HepG2 (cell line): ENCODE data around the gene LRIF1. TPM values are rescaled to one million over a fixed set of nuclear protein-coding genes. Genes with fewer than 3 reads are reported as not detected.

ENCODE experiments used
- ATAC-seq: fragments of 200-7000 bp; cut with Tn5 transposase; 3 replicates; pipeline ENCODE4 v1.9.1; 2020; ENCODE audit warnings: mild to moderate bottlenecking, moderate library complexity
- BruUV-seq: library from RNA; stranded (reverse); fragments of 400-500 nt; replicated peaks from 2 replicates; lab custom pipeline; 2021; lab: Mats Ljungman, UMichigan
- CTCF ChIA-PET: fragments of 300-600 bp; formaldehyde crosslinking; extraction: SDS; loops from one replicate; lab custom pipeline; 2021; ENCODE audit warnings: low total read pairs, inconsistent platforms, low intra/inter-chr PET ratio; lab: Yijun Ruan, JAX
- POLR2A ChIA-PET: fragments of 350-600 bp; sonication (Branson Sonifier 250); formaldehyde crosslinking; loops from one replicate; lab custom pipeline; 2020; ENCODE audit warnings: antibody characterized with exemption, inconsistent platforms; lab: Yijun Ruan, JAX
- DNase-seq: peaks from one replicate; pipeline ENCODE4 v3.0.0-alpha.2; 2015; ENCODE audit warnings: low spot score
- FAIRE-seq: peaks from 3 replicates; lab custom pipeline; 2011; peaks lifted over from hg19 to GRCh38; lab: Jason Lieb, UNC
- H2AFZ ChIP-seq: one replicate; pipeline ENCODE4 v1.6.1; 2011; ENCODE audit warnings: low read length, inconsistent platforms
- H3K27ac ChIP-seq: fragments of 300-600 bp; 3 replicates; pipeline ENCODE4 v1.8.0; 2011; ENCODE audit warnings: mixed run types, mild to moderate bottlenecking, mixed read lengths, low read length, inconsistent platforms; ENCODE audit not compliant: insufficient read depth; ENCODE audit errors: extremely low read length
- H3K27me3 ChIP-seq, 2 experiments: fragments of 200-600 bp in 1 of 2; 2 replicates in 1 of 2; 3 replicates in 1 of 2; pipeline versions ENCODE4 v1.6.0 to v1.8.0; 2011; ENCODE audit warnings: low read length in 2 of 2, mild to moderate bottlenecking in 2 of 2, moderate library complexity in 2 of 2, inconsistent platforms in 1 of 2; ENCODE audit not compliant: insufficient read depth in 2 of 2, control insufficient read depth in 1 of 2
- H3K36me3 ChIP-seq, 2 experiments: fragments of 200-600 bp in 1 of 2; replicated peaks in 1 of 2; 2 replicates in 1 of 2; 3 replicates in 1 of 2; pipeline versions ENCODE4 v1.5.1 to v1.8.0; 2011; ENCODE audit warnings: low read length in 2 of 2, inconsistent platforms in 1 of 2; ENCODE audit not compliant: insufficient read depth in 2 of 2, control insufficient read depth in 1 of 2
- H3K4me1 ChIP-seq: 2 replicates; pipeline ENCODE4 v1.5.1; 2012; ENCODE audit warnings: low read length, inconsistent platforms; ENCODE audit not compliant: insufficient read depth
- H3K4me2 ChIP-seq: 2 replicates; pipeline ENCODE4 v1.6.0; 2011; ENCODE audit warnings: low read depth, low read length, inconsistent platforms
- H3K4me3 ChIP-seq, 3 experiments: fragments of 200-600 bp in 1 of 3; sonication (generic), shearing (Covaris generic) in 1 of 3; replicated peaks in 1 of 3; 2 replicates each; pipeline ENCODE4 v1.5.1; 2011 to 2016; ENCODE audit warnings: low read length in 3 of 3, inconsistent platforms in 2 of 3, low read depth in 2 of 3, mild to moderate bottlenecking in 2 of 3, control low read depth in 1 of 3, mixed read lengths in 1 of 3; ENCODE audit not compliant: insufficient read depth in 1 of 3
- H3K79me2 ChIP-seq: one replicate; pipeline ENCODE4 v1.6.1; 2011; ENCODE audit warnings: low read length, inconsistent platforms; ENCODE audit not compliant: insufficient read depth
- H3K9ac ChIP-seq: 2 replicates; pipeline ENCODE4 v1.6.0; 2011; ENCODE audit warnings: mild to moderate bottlenecking, low read depth, low read length, inconsistent platforms; ENCODE audit not compliant: insufficient read depth
- H3K9me3 ChIP-seq: 2 replicates; pipeline ENCODE4 v1.5.1; 2012; ENCODE audit warnings: mild to moderate bottlenecking, low read length
- H4K20me1 ChIP-seq: 2 replicates; pipeline ENCODE4 v1.6.0; 2011; ENCODE audit warnings: inconsistent platforms, mild to moderate bottlenecking, low read length, moderate library complexity; ENCODE audit not compliant: insufficient read depth
- BRD4 ChIP-seq: sonication (generic); formaldehyde crosslinking; IDR thresholded peaks from 2 replicates; pipeline ENCODE4 v1.4.0; 2020; ENCODE audit warnings: missing genetic modification reagents
- ESRRA ChIP-seq: sonication (generic); formaldehyde crosslinking; IDR thresholded peaks from 2 replicates; pipeline ENCODE4 v1.5.1; 2020; ENCODE audit warnings: mild to moderate bottlenecking, low read depth, missing genetic modification reagents
- ISL2 ChIP-seq: sonication (generic); formaldehyde crosslinking; IDR thresholded peaks from 2 replicates; pipeline ENCODE4 v1.5.0; 2020; ENCODE audit warnings: missing genetic modification reagents
- MIXL1 ChIP-seq: IDR thresholded peaks from 2 replicates; pipeline ENCODE4 v1.6.1; 2016
- NFE2L2 ChIP-seq: fragments of 150-350 bp; IDR thresholded peaks from 2 replicates; pipeline ENCODE4 v1.6.1; 2014; ENCODE audit warnings: low read length
- NKX3-1 ChIP-seq: sonication (generic); formaldehyde crosslinking; IDR thresholded peaks from 2 replicates; pipeline ENCODE4 v1.5.0; 2020; ENCODE audit warnings: missing genetic modification reagents
- NONO ChIP-seq, 2 experiments: fragments of 450-650 bp in 1 of 2; sonication (generic) in 1 of 2; formaldehyde crosslinking in 1 of 2; IDR thresholded peaks in 1 of 2; conservative IDR thresholded peaks in 1 of 2; 2 replicates each; pipeline versions ENCODE4 v1.6.1 to v1.8.0; 2017 to 2022; ENCODE audit warnings: mild to moderate bottlenecking in 1 of 2, missing genetic modification reagents in 1 of 2, moderate library complexity in 1 of 2
- RCOR2 ChIP-seq: IDR thresholded peaks from 2 replicates; pipeline ENCODE4 v1.6.1; 2016; ENCODE audit warnings: missing biosample characterization, missing genetic modification reagents
- SMYD3 ChIP-seq: sonication (generic); formaldehyde crosslinking; IDR thresholded peaks from 2 replicates; pipeline ENCODE4 v1.8.1; 2023; ENCODE audit warnings: mild to moderate bottlenecking, missing genetic modification reagents
- THAP7 ChIP-seq: sonication (generic); formaldehyde crosslinking; IDR thresholded peaks from 2 replicates; pipeline ENCODE4 v1.8.1; 2023; ENCODE audit warnings: mild to moderate bottlenecking, missing genetic modification reagents
- ZFAT ChIP-seq: sonication (generic); formaldehyde crosslinking; conservative IDR thresholded peaks from 2 replicates; pipeline ENCODE4 v1.8.1; 2023; ENCODE audit warnings: missing genetic modification reagents, inconsistent platforms
- ZMYM2 ChIP-seq: sonication (generic); formaldehyde crosslinking; IDR thresholded peaks from 2 replicates; pipeline ENCODE4 v1.8.0; 2022; ENCODE audit warnings: mild to moderate bottlenecking, missing genetic modification reagents
- ZMYM3 ChIP-seq: sonication (generic); formaldehyde crosslinking; IDR thresholded peaks from 2 replicates; pipeline ENCODE4 v1.5.1; 2020; ENCODE audit warnings: mild to moderate bottlenecking, missing genetic modification reagents
- ZNF33A ChIP-seq: sonication (generic); formaldehyde crosslinking; IDR thresholded peaks from 2 replicates; pipeline ENCODE4 v1.5.1; 2020; ENCODE audit warnings: missing genetic modification reagents, mild to moderate bottlenecking, moderate library complexity, borderline replicate concordance
- WGBS: methylation state at CpG from one replicate; pipeline ENCODE4 v1.1.6; 2017; ENCODE audit warnings: low lambda C conversion rate; 5-methylcytosine and 5-hydroxymethylcytosine counted together
- in situ Hi-C: cut with HindIII; loops from 2 replicates; pipeline ENCODE4 v1.10.0; 2017; ENCODE audit warnings: low pct_unique_long_range_greater_than_20kb; ENCODE audit not compliant: extremely low pct_ligation_motif_present
- intact Hi-C: fragments of 100-400 bp; cut with micrococcal nuclease; formaldehyde crosslinking; loops from one replicate; pipeline ENCODE4 v1.10.0; 2022; ENCODE audit not compliant: unreplicated experiment
- polyA plus RNA-seq, 8 experiments: library from polyadenylated mRNA; depleted of rRNA in 3 of 8; stranded (reverse) in 7 of 8; unstranded in 1 of 8; fragments of >200 nt; fragmentation: Illumina TruSeq in 4 of 8; extraction: Trizol in 4 of 8; gene quantifications; 2 replicates each; pipeline versions ENCODE4 v1.2.1 to v1.2.3, GENCODE V29; 2011 to 2016; ENCODE audit warnings: low read depth in 4 of 8, missing spikeins in 1 of 8, mixed read lengths in 1 of 8; ENCODE audit not compliant: insufficient read depth in 1 of 8
- total RNA-seq, 5 experiments: library from RNA; depleted of rRNA; stranded (reverse); fragments of >200 nt; fragmentation: Illumina TruSeq; extraction: Trizol; gene quantifications; 2 replicates each; pipeline ENCODE4 v1.2.3, GENCODE V29; 2016; ENCODE audit warnings: low read depth in 1 of 5

Gene LRIF1
- total and polyA plus RNA-seq, 2 of the 13 experiments (the other 11 are each of a cell fraction or from before 2014, with no cell fraction given): 18.4 to 42.4 TPM

GRCh38 chr1:110902820-110903463, 60.8 kb downstream of the LRIF1 start:
- ChIA-PET CTCF (no interaction called here), POLR2A (no interaction called here)
- in situ Hi-C loops (no loop called here), intact Hi-C loops (no loop called here)
- Histone ChIP-seq H2AFZ (no peak overlapping the region), H3K79me2 (no peaks in the 10 kb centered on the region), H3K9me3 (no peaks in the 10 kb centered on the region), H3K4me2 (no peak overlapping the region), H3K27me3 (peaks cover 0 to 1% of the 10 kb centered on the region in 2 experiments; a peak in 2 of 5 replicates), H3K4me3 (no peak overlapping the region), H4K20me1 (no peaks in the 10 kb centered on the region), H3K4me1 (no peaks in the 10 kb centered on the region), H3K36me3 (no peaks in the 10 kb centered on the region), H3K27ac (no peak overlapping the region), H3K9ac (no peak overlapping the region)
- no peak for DNase-seq
- FAIRE-seq: no peak
- no TSS peak for BruUV-seq
- TF ChIP-seq ZNF33A (CRISPR knock-in tag): no peak
- no peak for TF ChIP-seq ESRRA (CRISPR knock-in tag)
- TF ChIP-seq RCOR2 (CRISPR knock-in tag): no peak
- no peak for TF ChIP-seq BRD4 (CRISPR knock-in tag)
- TF ChIP-seq ZFAT (CRISPR knock-in tag): no peak
- no peak for TF ChIP-seq ZMYM2 (CRISPR knock-in tag)
- no peak for TF ChIP-seq MIXL1 (CRISPR knock-in tag)
- TF ChIP-seq NONO (IDR thresholded peaks at IDR 0.05): no peak
- no peak for TF ChIP-seq NONO (CRISPR knock-in tag; conservative IDR thresholded peaks at IDR 0.05)
- TF ChIP-seq NKX3-1 (CRISPR knock-in tag): no peak
- WGBS: 8% methylated on average over 3 of the region's 6 CpGs
- no peak for ATAC-seq

- no peak overlapping the region for H3K4me3 ChIP-seq
- DNase-seq: no peak
- FAIRE-seq: no peak
- H3K4me2 ChIP-seq: no peak overlapping the region
- ChIA-PET POLR2A (no interaction called here), CTCF (no interaction called here)
- no peak overlapping the region for H2AFZ ChIP-seq
- no peaks in the 10 kb centered on the region for H4K20me1 ChIP-seq
- no peak for ATAC-seq
- H3K27me3 ChIP-seq: peaks cover 0 to 1% of the 10 kb centered on the region in 2 experiments; a peak in 2 of 5 replicates
- H3K9me3 ChIP-seq: no peaks in the 10 kb centered on the region
- H3K9ac ChIP-seq: no peak overlapping the region
- no peak overlapping the region for H3K27ac ChIP-seq
- BruUV-seq: no TSS peak
- 0% methylated on average over 1 of the region's 1 CpG for WGBS
- H3K79me2 ChIP-seq: no peaks in the 10 kb centered on the region
- no peaks in the 10 kb centered on the region for H3K36me3 ChIP-seq
- TF ChIP-seq ZMYM3 (no peak), NFE2L2 (no peak), ISL2 (CRISPR knock-in tag) (no peak), SMYD3 (CRISPR knock-in tag) (no peak), THAP7 (CRISPR knock-in tag) (no peak)
- in situ Hi-C loops: no loop called here
- intact Hi-C loops: no loop called here
- no peaks in the 10 kb centered on the region for H3K4me1 ChIP-seq
Observed at GRCh38 chr1:110899458-110899843, 64.3 kb downstream of the LRIF1 start.
